AG09309 (cell line): Measurements from ENCODE around the gene IFITM10.

Experiments used
- DNase-seq: peaks from one replicate; pipeline ENCODE4 v3.0.0-alpha.2; 2010; ENCODE audit warnings: low read depth
- H3K4me3 ChIP-seq: 2 replicates; pipeline ENCODE4 v1.5.1; 2011; ENCODE audit warnings: mild to moderate bottlenecking, low read depth, low read length, moderate library complexity; ENCODE audit not compliant: control insufficient read depth
- CTCF ChIP-seq: IDR thresholded peaks from 2 replicates; pipeline ENCODE4 v1.5.1; 2011; ENCODE audit warnings: mild to moderate bottlenecking, low read depth, low read length, inconsistent platforms; ENCODE audit not compliant: insufficient read depth, control insufficient read depth; ENCODE audit errors: missing control alignments

Gene IFITM10

DNA sequence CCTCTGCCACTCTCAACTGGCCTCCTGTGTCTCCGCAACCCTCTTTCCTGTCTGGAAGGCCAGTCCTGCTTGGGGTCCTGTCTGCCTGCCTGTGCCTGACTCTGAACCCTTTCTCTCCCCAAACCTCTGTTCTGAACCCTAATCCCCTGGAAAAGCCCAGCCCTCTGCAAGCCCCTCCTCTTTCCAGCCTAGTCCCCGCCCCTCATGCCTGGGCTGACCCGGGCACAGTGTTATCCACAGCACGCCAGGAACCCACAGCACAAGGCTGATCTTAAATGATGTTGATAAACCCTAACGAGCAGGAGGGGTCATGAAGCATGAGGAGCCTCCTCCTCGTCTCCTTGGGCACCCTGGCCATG lies at the start of gene IFITM10:
Gene IFITM10, minus strand, starts transcription at position 115 of the 359 bp plus-strand sequence. CDS start 153 bp downstream, outside the sequence.
- DNase-seq: no peak
- peak within 1 kb of the TSS; percentile 21 for H3K4me3 ChIP-seq
- TF ChIP-seq CTCF: no peak

DNA sequence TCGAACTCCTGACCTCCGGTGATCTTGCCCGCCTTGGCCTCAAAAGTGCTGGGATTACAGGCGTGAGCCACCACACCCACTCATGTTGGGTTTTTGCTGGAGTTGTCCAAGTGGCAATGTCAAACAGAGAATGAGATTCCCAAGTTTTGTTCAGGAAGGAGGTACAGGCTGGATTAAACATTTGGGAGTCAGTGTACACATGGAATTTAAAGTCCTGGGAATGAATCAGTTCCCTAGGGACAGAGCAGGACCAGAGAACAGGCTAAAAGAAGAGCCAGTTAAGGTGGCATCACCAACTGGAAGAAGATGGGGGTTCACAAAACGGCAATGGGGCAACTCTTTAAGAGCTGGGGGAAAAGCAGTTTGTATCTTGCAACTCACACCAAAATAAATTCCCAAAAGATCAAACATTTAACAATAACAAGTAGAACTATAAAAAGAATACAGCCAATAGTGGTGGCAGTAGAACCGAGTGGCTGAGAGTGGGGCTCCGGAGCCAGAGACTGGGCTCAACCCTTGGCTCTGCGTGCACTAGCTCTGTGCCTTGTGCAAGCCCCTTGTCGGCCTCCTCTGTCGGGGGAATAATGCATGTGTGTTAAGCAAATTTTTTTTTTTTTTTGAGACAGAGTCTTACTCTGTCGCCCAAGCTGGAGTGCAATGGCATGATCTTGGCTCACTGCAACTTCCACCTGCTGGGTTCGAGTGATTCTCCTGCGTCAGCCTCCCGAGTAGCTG lies 47.2 kb upstream of the IFITM10 start:
- no peak overlapping the region for H3K4me3 ChIP-seq
- DNase-seq: no peak
- TF ChIP-seq CTCF: no peak

DNA sequence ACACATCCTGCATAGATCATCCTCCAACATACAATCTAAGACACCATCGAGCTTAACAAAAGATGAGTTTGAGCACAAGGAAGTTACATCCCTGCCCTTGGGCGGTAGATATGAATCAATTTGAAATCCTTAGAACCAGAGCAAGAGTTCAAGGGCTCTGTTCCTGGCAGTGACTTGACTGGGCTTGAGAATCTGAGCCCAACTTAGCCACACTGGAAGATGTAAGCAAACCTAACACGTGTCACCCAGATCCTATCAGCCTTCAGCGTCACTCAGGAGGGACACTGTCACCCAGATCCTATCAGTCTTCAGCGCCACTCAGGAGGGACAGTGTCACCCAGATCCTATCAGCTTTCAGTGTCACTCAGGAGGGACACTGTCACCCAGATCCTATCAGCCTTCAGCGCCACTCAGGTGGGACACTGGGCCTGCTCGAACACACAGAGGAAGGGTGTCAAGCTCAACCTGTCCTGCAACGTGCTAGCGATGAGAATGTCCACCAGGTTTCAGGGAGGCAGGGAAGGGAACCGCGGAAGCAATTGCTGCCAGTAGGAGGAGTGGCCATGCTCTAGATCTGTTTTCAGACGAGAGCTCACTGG lies 46.1 kb upstream of the IFITM10 start:
- no peak for DNase-seq
- TF ChIP-seq CTCF: no peak
- no peak overlapping the region for H3K4me3 ChIP-seq

DNA sequence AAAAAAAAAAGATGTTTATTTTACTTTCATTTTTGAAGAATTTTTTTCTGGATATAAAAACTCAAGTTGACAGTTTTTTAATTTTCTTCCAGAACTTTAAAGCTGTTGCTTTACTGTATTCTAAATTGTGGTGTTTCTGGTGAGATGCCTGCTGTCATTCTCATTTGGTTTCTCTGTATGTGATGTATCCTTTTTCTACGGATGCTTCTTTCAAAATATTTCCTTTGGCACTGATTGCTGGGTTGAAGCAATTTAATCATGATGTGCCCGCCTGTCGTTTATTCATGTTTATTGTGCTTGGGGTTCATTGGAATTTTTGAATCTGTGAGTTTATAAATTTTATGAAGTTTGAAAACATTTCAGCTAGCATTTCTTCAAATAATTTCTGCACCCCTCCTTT lies 42.7 kb upstream of the IFITM10 start:
- DNase-seq: no peak
- H3K4me3 ChIP-seq: no peak overlapping the region
- TF ChIP-seq CTCF: no peak

DNA sequence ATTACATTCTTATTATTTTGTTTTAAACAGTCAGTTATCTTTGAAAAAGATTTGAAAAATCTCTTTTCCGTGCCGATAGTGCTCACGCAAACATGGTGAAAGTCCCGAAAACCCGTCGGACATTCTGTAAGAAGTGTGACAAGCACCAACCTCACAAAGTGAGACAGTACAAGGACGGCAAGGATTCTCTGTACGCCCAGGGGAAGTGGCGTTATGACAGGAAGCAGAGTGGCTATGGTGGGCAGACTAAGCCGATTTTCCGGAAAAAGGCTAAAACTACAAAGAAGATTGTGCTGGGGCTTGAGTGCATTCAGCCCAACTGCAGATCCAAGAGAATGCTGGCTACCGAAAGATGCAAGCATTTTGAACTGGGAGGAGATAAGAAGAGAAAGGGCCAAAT lies 42.1 kb upstream of the IFITM10 start:
- no peak overlapping the region for H3K4me3 ChIP-seq
- no peak for TF ChIP-seq CTCF
- no peak for DNase-seq

- no peak overlapping the region for H3K4me3 ChIP-seq
- no peak for TF ChIP-seq CTCF
- DNase-seq: no peak
Measured at GRCh38 chr11:1791912-1792311, 41.5 kb upstream of the IFITM10 start.

GRCh38 chr11:1786466-1786865 lies 36.1 kb upstream of the IFITM10 start:
- no peak overlapping the region for H3K4me3 ChIP-seq
- TF ChIP-seq CTCF: no peak
- DNase-seq: no peak
